HPDE6-E6E7 (cell line): ENCODE measurements around the gene ANGEL1.

Experiments
- DNase-seq: peaks from one replicate; pipeline ENCODE4 v3.0.0; 2011; ENCODE audit warnings: missing footprints; ENCODE audit errors: extremely low spot score

The ANGEL1 gene, protein sequence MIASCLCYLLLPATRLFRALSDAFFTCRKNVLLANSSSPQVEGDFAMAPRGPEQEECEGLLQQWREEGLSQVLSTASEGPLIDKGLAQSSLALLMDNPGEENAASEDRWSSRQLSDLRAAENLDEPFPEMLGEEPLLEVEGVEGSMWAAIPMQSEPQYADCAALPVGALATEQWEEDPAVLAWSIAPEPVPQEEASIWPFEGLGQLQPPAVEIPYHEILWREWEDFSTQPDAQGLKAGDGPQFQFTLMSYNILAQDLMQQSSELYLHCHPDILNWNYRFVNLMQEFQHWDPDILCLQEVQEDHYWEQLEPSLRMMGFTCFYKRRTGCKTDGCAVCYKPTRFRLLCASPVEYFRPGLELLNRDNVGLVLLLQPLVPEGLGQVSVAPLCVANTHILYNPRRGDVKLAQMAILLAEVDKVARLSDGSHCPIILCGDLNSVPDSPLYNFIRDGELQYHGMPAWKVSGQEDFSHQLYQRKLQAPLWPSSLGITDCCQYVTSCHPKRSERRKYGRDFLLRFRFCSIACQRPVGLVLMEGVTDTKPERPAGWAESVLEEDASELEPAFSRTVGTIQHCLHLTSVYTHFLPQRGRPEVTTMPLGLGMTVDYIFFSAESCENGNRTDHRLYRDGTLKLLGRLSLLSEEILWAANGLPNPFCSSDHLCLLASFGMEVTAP

GRCh38 chr14:76812422-76813383 is at the start of gene ANGEL1:
TSS of gene ANGEL1 (minus strand) at chr14:76812882. CDS start at chr14:76812827, 55 bp downstream.
- peak; percentile 81 for DNase-seq

DNA sequence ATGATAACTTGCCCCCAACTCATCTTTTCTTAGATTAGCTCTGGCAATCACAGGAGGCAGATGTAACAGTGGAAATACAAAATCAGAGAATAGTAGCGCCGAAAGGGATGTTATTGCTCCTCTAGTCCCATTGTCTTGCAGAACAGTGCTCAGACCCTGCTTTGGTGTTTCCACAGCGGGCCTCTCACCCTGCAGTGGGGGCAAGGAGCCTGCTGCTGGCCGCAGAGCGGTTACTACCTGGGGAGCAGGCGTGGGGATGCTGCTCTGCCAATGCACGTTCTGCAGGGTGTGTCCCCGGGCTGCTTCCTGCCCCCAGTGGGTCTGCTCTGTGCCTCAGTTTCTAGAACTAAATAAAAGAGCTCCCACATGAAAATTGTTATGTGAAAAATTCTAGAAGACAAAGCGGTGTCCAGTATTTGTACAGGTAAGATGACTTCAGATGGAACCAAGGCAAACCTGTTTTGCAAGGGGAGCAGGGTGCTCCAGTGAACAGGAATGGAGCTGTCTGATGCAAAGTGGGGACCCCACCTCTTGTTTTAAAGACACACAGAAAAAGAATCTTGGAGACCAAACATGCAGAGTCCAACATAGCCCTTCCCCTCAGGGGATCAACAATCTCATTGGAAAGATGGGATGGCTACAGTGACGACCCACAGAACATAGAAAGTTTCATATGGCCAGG is 49.0 kb upstream of the ANGEL1 start:
- DNase-seq = no peak

DNA sequence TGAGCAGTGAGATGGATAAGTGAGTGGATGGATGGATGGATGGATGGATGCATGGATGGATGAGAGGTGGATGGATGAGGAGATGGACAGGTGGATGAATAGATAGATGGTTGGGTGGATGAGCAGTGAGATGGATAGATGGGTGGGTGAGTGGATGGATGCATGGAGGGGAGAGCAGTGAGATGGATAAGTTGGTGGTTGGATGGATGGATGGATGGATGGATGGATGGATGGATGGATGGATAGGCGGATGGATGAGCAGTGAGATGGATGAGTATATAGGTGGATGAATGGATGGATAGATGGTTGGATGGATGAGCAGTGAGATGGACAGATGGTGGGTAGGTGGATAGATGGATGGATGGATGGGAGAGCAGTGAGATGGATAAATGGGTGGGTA is 44.1 kb upstream of the ANGEL1 start:
- no peak for DNase-seq

- DNase-seq = no peak
These were observed 42.4 kb upstream of the ANGEL1 start for GRCh38 chr14:76855066-76855465.

DNA sequence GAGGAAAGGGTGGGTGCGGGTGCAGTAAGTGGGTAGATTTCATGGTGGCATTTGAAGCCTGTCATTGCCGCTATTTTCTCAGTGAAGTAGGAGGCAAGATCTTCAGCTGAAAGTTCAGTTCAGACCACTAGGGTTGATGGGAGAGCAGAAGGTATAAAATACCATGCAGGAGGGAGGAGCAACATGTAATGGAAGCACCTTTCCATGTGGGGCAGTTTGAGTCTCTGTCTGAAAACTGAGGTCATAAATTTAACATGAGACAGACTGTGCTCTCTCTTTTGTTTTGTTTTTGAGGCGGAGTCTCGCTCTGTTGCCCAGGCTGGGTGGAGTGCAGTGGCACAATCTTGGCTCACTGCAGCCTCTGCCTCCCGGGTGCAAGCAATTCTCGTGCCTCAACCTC is 36.2 kb upstream of the ANGEL1 start:
- DNase-seq = no peak

DNA sequence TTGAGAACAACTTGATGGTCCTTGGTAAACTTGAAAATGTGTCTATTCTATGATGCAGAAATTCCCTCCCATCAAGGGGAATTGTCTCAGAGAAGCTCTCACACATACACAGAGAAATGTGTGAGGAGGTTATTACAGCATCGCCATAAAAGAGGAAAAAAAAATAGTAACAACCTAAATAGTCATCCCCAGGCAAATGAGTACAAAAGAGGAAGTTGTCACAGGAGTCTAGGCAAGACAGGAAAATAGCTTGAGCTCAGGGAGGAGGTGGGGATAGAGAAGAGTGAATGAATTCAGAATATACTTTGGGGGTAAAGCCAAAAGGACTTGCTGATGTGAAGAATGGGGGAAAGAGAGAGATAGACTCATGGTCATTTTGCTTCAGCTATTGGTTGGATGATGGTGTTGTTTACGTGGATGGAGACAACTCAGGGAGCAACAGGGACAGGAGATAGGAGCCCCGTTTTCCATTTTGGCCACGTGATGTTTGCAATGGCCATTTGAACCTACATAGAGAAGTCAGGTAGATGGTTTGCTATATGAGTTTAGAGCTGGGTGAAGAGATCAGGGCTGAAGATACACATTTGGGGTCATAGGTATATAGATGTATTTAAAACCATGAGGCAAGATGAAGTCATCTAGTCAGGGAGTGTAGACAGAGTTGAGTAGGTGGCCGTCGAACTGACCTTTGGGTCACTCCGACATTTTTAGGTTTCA is 33.8 kb upstream of the ANGEL1 start:
- no peak for DNase-seq

DNA sequence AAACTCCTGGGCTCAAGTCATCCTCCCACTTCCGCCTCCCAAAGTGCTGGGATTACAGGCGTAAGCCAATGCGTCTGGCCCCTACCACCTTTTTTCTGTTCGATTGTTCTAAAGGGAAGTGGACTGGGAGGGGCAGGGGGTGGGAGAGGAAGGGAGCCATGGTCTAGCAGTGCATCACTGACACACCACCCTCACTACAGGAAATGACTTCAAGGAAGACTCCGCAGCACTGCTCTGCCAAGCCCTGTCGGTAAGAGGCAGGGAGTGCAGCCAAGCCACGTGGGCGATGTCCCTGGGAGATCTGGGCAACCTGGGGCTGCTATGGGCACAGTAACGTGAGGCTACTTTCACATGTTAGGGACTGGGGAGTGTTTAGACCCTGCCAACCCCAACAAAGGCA is 31.5 kb upstream of the ANGEL1 start:
- no peak for DNase-seq

GRCh38 chr14:76842414-76842813 is 29.7 kb upstream of the ANGEL1 start:
- no peak for DNase-seq

GRCh38 chr14:76837524-76837923 is 24.8 kb upstream of the ANGEL1 start:
- no peak for DNase-seq

- no peak for DNase-seq
These were observed 23.4 kb upstream of the ANGEL1 start for GRCh38 chr14:76836029-76836630.

- no peak for DNase-seq
These were observed 21.6 kb upstream of the ANGEL1 start for GRCh38 chr14:76834241-76834661.

GRCh38 chr14:76833011-76833410 is 20.3 kb upstream of the ANGEL1 start:
- no peak for DNase-seq

DNA sequence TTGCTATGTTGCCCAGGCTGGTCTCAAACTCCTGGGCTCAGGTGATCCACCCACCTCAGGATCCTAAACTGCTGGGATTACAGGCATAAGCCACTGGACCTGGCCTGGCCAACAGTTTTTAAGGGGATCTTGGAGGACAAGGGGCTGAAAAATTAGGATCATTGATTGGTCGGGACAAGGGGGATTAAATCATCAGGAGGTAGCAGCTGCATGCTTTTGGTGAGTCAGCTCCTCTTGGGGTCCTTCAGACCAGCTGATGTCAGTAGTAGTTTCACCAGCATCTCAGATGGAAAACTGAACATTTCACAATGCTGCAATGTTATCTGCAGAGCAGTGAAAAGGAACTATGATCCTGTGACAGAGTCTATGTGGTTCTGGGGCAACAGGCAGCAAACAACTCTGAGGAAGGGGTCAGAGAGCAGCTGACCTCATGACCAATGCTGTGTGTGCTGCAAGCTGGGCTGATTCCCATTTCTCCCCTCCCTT is 19.9 kb upstream of the ANGEL1 start:
- DNase-seq = no peak

- DNase-seq = no peak
These were observed 17.9 kb upstream of the ANGEL1 start for GRCh38 chr14:76830556-76830955.

DNA sequence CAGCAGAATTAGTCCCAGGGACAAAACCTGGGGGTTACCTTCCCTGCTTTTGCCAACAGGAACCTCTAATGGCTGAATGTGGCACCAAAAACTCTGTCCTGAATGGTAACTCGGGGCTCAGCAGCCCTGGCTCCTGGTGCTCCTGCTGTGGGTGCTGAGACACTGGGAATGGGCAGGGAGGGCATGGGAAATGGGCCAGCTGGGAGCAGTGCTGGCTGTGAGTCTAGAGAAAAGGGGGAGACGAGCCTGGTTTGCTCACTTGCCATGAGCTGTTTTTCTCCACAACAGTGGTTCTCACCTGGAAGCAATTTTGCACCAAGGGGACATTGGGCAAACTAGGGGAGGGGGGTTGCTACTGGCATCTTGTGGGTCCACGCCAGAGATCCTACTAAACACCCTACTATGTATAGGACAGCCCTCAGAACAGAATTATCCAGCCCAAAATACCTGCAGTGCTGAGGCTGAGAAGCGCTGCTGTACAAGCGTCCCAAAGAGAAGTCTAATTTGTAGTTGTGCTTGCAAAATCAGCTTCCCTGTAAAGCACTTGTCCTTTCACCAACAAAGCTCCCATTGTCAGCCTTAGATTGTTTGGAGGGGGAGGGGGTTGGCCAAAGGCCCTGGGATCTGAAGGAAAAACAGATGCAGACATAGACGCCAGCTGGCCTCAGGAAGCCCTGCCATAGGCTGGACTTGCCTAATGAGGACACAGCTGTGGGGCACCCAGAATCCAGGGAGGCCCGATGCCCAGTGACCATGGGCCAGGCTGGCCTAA is 17.2 kb upstream of the ANGEL1 start:
- DNase-seq = no peak

DNA sequence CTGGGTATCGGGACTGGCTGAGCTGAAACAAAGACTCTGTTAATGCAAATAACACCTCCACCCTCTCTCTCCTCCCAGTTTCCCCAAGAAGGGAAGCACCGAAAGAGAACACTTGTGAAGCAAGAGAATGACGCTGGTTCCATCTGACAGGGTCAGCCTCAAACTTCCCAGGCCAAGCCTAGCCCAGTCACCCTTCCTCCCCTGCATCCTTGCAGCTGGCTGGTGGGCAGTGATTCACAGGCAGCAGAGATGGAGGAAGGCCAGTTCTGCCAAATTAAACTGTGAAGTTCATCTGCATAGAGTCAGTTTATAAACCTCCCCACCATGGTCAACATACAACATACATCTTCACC is 16.3 kb upstream of the ANGEL1 start:
- no peak for DNase-seq

DNA sequence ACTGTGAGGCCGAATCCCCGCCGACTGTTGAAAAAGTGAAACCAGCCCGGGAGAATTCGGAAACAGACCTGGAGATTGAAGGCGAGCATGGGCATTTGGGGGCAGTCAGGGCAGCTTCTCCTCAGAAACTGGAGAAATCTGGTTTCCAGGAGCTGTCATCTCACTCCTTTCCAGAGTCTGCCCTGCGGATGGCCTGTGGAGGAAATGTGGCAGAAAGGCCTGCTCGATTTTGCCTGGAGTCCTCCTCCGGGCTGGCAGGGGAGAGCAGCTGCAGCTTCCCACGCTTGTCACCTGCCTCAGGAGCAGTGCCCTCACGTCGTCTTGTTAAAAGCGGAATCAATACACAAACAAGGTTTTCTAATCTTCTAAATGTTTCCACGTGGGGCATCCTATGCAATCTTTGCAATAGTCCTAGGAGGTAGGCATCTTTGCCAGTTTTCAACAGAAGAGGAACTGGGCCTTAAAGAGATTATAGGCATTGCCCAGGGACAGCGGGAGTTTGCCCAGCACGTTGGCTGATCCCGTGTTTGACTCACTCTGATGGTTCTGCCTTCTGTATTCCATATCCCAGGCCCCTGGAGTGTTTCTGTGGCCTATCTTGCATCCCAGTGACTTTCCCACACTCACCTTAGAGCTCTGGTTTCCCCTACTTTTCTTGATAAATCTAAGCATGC is 15.8 kb upstream of the ANGEL1 start:
- DNase-seq = no peak

DNA sequence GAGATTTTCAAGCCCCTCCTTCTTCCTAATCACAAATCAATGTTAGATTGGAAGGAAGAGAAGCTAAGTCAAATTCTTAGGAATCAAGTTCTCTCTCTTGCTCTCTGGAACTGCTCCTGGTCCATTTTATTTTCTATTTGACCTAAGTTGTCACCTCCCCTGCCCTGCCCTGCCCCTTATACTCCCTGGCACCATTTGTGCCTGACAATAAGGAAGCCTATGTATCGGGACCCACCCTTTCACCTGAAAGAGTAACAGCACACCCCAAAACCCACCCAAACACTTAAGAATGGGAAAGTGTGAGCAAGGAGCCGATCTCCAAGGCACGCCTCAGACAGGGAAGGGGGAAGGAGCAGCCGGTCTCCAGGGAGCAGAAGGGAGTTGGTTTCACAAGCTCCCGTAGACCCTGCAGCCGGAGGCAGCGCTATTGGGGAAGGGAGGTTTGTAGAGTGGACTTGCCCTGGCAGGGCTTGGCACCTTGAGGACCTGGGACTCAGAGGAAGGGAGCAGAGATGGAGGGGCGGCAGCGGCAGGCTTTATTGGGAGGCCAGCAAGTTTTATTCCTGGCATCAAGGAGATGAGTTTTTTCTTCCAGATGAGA is 15.1 kb upstream of the ANGEL1 start:
- no peak for DNase-seq

DNA sequence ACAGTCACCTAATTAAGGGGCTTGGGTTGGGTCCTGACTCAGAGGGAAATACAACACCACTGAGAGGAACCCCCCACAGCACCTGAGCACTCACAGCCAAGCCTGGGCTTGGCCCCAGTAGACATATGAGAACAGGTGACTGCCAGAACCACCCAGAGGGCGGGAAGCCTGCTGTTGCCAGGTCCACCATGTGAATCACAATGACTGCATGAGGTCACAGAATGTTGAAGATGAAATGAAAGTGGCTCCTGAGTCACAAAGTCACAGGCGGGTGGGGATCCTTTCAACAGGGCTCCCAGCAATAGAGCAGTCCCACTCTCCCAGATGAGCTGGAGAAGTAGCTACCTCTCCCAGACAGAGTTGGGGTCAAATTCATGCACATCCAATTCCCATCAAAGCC is 13.4 kb upstream of the ANGEL1 start, which contains the start of gene LRRC74A:
TSS of gene LRRC74A (plus strand) at position 287 of the 400 bp plus-strand sequence. CDS start 290 bp downstream, outside the sequence.
- no peak for DNase-seq
